Medulla oblongata (tissue), 1 donor: ENCODE results near the gene SELENOI.
"Not testable (repeated sequence)": the region's sequence is repeated elsewhere in the genome, so short reads cannot be mapped to it uniquely, and the experiment has no call there.

Experiments
- DNase-seq: peaks from one replicate; pipeline ENCODE4 v3.0.0-alpha.2; 2015; ENCODE audit errors: extremely low spot score

The SELENOI gene

DNA sequence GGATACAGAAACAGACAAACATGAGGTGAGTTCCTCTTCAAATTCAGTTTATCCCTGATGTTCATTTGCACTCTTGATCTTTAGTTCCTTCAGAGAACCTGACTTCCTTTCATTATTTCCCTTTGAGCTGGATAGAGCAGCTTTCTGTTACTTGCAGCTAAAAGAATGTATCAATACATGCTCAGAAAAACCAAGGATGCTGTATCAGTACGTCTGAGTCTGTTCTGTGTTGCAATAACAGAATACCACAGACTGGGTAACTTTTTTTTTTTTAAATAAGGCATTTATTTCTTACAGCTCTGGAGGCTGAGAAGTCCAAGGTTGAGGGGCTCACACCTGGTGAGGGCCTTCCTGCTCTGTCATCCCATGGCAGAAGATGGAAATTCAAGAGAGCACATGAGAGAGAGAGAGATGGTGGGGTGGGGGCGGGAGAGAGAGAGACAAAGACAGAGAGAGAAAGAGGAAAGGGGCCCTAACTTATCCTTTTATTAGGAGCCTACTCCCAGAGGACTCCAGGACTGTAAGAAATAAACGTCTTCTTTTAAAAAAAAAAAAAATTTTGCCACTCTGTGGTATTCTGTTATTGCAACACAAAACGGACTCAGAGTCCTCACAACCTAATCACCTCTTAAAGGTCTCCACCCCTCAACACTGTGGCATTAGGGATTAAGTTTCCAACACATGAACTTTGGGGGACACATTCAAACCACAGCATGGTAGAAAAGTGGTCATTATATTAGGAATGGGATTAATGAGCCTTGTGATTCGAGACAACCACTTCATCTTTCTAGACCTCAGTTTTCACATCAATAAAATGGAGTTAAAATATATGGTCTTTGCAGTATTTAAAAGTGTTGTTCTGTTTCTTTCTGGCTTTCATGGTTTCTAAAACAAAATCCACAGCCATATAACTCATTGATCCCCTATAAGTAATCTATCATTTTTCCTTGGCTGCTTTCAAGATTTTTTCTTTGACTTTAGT, 18.4 kb upstream of the SELENOI start:
- DNase-seq: no peak

- DNase-seq: not testable (repeated sequence)
Observed at GRCh38 chr2:26329083-26329482, 16.9 kb upstream of the SELENOI start.

- DNase-seq: peak; percentile 91
Observed at GRCh38 chr2:26330114-26330549, 15.8 kb upstream of the SELENOI start.

DNA sequence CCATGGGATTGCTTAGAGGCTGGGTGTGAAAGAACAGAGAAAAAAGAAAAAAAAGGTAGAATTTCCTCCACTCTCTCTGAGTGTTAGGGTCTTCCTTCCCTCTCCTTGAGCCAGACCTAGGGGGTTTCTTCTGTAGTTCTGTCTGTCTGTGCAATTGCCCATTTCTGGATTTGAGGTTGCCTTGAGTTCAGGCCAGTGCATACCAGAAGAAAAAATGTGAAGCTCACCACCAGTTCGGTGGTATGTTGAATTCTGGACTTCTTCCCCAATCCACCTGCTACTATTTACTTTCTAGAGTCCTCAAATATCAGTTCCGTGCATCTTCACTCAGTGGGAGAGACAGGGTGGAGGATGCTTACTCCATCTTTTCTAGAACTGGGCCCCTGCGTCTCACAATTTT, 15.3 kb upstream of the SELENOI start:
- DNase-seq: no peak

DNA sequence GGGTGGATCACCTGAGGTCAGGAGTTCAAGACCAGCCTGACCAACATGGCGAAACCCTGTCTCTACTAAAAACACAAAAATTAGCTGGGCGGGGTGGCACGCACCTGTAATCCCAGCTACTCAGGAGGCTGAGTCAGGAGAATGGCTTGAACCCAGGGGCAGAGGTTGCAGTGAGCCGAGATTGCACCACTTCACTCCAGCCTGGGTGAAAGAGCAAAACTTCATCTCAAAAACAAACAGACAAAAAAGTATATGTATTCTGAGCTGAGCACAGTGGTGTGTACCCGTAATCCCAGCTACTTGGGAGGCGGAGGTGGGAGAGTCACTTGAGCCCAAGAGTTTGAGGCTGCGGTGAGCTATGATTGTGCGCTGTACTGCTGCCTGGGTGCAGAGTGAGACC, 14.6 kb upstream of the SELENOI start:
- DNase-seq: not testable (repeated sequence)

- DNase-seq: no peak
Observed at GRCh38 chr2:26333293-26333692, 12.7 kb upstream of the SELENOI start.

- DNase-seq: no peak
Observed at GRCh38 chr2:26335231-26335630, 10.7 kb upstream of the SELENOI start.

DNA sequence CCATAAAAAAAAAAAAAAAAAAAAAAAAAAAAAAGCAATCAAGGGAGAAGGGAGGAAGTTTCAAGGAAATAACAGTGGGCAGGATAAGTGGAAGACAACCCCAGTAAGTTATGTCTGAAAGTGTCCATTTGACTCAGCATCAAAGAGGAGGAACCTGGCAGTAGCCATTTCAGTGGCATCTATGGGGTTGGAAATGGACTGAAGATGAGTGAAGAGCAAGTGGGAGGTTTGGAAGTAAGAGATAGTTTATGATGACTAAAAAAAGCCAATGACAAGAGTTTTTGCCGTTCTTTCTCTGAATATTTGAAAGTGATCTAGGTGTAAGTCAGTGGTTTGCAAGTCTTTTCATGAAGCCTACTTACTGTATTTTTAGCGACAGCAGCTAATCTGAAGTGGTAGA, 9.2 kb upstream of the SELENOI start:
- DNase-seq: no peak

- no peak for DNase-seq
Observed at GRCh38 chr2:26337298-26337697, 8.6 kb upstream of the SELENOI start.

DNA sequence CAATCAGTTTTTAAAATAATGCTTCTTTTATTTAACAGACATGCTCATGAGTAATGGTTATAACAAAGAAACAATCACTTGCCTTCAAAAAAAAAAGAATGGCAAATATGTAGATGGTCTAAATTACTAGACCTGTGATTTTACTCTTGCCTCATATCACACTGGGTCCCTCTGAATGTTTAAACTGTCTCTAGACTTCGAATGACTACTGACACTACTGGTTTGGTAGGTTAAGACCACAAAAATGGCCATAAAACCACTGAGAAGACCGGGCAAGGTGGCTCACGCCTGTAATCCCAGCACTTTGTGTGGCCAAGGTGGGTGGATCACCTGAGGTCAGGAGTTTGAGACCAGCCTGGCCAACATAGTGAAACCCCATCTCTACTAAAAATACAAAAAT, 5.1 kb upstream of the SELENOI start:
- DNase-seq: no peak

DNA sequence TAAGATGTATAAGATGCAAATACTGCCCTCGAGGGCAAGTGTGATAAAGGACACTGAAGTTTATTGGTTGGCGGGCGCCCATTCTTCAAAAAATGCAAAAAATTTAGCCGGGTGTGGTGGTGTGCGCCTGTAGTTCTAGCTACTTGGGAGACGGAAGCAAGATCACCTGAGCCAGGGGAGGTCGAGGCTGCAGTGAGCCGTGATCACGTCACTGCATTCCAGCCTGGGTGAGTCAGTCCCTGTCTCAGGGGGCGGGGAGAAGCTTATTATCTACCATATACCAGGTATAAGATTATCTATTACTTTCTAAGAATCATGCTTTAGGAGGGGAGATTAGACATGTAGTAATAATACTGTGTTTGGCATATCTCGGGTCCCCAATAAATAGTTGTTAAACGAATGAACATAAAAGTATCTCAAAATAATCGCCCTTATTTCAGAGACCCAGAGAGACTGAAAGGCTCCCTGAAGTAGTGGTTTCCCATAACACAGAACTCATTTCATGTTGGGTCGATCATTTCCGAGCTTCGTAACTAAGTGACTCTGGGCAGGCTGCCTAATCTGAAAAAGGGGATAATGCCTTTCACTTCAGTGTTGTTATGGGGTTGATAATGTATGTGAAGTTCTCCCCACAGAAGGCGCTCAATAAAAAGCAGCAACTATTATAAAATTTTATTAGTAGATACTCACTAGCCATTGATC, 1.2 kb upstream of the SELENOI start:
- DNase-seq: no peak

GRCh38 chr2:26345283-26345544, 729 bp upstream of the SELENOI start:
- DNase-seq: no peak

GRCh38 chr2:26346454-26347053, 611 bp downstream of the SELENOI start, which contains the start of gene ADGRF3:
Gene ADGRF3 (minus strand): TSS chr2:26346789. CDS start chr2:26346234, 555 bp downstream.
- peak; percentile 73 for DNase-seq

DNA sequence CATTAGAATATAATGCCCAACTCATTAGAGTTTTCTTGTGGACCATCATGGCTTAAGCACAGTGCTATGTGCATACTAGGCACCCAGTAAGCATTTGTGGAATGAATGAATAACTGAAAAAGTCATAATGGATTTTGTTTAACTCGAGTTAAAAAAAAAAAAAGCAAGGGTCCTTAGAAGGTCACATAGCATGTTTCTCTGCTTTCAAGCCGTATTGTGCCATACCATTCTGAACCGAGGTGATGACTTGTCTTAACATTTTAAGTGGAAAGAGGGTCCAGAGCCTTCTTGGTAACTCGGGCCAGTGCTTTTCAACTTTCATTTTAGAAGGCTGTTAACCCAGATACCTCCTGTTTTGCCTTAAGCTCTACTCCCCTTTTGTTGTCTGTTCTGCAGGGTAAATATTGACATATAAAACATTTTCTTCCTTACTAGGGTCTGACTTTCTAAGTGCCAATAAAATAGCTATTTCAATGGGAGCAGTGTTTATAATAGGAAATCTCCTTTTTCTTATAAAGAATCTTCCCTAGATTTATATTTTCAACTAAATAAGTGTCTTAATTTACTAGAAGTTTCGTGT, 1.4 kb downstream of the SELENOI start:
- DNase-seq: no peak

GRCh38 chr2:26349690-26350089, 3.7 kb downstream of the SELENOI start:
- DNase-seq: no peak

DNA sequence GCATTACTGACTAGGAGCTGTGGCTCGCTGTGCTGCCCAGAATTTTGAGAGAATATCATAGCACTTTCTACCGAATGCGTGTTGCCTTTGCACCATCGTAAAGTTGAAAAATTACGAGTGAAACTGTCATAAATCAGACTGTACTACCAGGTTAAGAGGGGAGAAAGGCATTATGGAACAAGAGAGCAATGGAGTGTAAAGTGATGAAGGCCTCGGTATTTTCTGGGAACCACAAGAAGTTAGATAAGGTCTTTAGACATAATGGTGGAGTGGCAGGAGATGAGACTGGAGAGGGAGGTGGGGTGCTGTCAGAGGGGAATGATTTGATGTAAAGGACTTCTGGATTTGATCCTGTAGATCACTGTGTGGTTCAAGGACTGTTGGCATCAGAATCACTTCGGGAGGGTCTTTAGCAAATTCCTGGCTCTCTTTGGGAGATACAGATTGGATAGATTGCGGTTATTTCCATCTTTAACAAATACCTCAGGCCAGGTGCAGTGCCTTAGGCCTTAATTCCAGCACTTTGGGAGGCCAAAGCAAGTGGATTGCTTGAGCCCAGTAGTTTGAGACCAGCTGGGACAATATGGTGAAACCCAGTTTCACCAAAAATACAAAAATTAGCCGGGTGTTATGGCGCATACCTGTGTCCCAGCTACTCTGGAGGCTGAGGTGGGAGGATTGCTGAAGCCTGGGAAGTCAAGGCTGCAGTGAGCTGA, 5.6 kb downstream of the SELENOI start:
- no peak for DNase-seq

DNA sequence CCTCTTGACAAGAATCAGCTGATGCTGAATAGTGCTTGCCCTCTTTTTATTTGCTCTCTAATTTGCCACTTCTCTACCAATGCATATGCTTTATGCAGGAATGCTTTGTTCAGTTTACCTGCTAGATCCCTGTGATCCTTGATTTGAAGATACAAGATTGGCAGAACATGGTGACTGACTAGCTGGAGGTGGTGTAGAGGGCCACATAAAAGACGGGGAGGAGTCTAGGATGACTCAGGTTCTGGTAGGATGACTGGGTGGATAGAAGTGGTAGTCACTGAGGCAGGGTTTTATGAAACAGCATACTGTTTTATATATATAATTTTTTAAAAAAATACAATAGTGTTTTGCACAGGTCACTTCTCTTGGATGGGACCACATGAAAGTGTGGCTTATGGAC, 6.9 kb downstream of the SELENOI start:
- no peak for DNase-seq

DNA sequence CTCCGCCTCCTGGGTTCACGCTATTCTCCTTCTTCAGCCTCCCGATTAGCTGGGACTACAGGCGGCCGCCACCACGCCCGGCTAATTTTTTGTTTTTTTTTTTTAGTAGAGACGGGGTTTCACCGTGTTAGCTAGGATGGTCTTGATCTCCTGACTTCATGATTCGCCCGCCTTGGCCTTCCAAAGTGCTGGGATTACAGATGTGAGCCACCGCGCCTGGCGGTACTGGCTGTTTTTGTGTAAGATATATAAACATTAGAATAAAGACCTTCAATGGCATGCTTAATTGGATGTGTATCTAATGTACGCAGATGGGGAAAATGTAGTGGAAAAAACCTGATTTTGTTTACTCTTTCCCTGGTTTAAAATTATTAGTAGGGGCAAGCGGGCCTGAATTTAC, 8.5 kb downstream of the SELENOI start:
- DNase-seq: not testable (repeated sequence)

GRCh38 chr2:26355038-26355995, 9.4 kb downstream of the SELENOI start:
- DNase-seq: no peak

GRCh38 chr2:26356111-26356510, 10.2 kb downstream of the SELENOI start:
- DNase-seq: no peak
